GM23338 (cell line): ENCODE results near the gene CKMT1B. TPM values are rescaled to one million over a fixed set of nuclear protein-coding genes. Genes with fewer than 3 reads are reported as not detected.
A peak's percentile ranks its signal among the peaks of the same experiment; 100 is the strongest.
"Not testable (repeated sequence)": the region's sequence is repeated elsewhere in the genome, so short reads cannot be mapped to it uniquely, and the experiment has no call there.

Experiments
- ATAC-seq: fragments of 200-7000 bp; cut with Tn5 transposase; 3 replicates; pipeline ENCODE4 v1.9.1; 2020
- DNase-seq: peaks from one replicate; pipeline ENCODE4 v3.0.0-alpha.2; 2015; ENCODE audit warnings: low spot score
- H2AFZ ChIP-seq: fragments of 200-600 bp; sonication (generic); 2 replicates; pipeline ENCODE4 v1.8.0; 2016; ENCODE audit warnings: antibody characterized with exemption, mild to moderate bottlenecking, moderate library complexity
- H3F3A ChIP-seq: fragments of 200-600 bp; sonication (generic); replicated peaks from 2 replicates; pipeline ENCODE4 v1.8.0; 2017; ENCODE audit warnings: antibody characterized with exemption, mixed run types, low read depth
- H3K27ac ChIP-seq: fragments of 200-600 bp; sonication (generic); 2 replicates; pipeline ENCODE4 v1.6.1; 2016; ENCODE audit warnings: low read depth
- H3K27me3 ChIP-seq: fragments of 200-600 bp; sonication (generic); 2 replicates; pipeline ENCODE4 v1.8.0; 2016; ENCODE audit warnings: mild to moderate bottlenecking, mixed run types, moderate library complexity; ENCODE audit not compliant: insufficient read depth
- H3K36me3 ChIP-seq: fragments of 200-600 bp; sonication (generic); 2 replicates; pipeline ENCODE4 v1.8.0; 2016; ENCODE audit warnings: mild to moderate bottlenecking; ENCODE audit not compliant: insufficient read depth
- H3K4me1 ChIP-seq: fragments of 200-600 bp; sonication (generic); 2 replicates; pipeline ENCODE4 v1.8.0; 2016; ENCODE audit warnings: mild to moderate bottlenecking, moderate library complexity; ENCODE audit not compliant: insufficient read depth
- H3K4me2 ChIP-seq: fragments of 200-600 bp; sonication (generic); 2 replicates; pipeline ENCODE4 v1.7.1; 2017; ENCODE audit warnings: mixed run types
- H3K4me3 ChIP-seq: fragments of 200-600 bp; sonication (generic); 2 replicates; pipeline ENCODE4 v1.6.1; 2016; ENCODE audit warnings: mixed run types
- H3K79me2 ChIP-seq: fragments of 200-600 bp; sonication (generic); replicated peaks from 2 replicates; pipeline ENCODE4 v1.8.0; 2017; ENCODE audit warnings: mild to moderate bottlenecking; ENCODE audit not compliant: insufficient read depth
- H3K9me2 ChIP-seq: fragments of 200-600 bp; sonication (generic); 2 replicates; pipeline ENCODE4 v1.8.0; 2017; ENCODE audit not compliant: insufficient read depth
- H4K20me1 ChIP-seq: fragments of 200-600 bp; sonication (generic); replicated peaks from 2 replicates; pipeline ENCODE4 v1.8.0; 2017; ENCODE audit warnings: mild to moderate bottlenecking; ENCODE audit not compliant: insufficient read depth
- H3K27ac Mint-ChIP-seq: 2 replicates; pipeline ENCODE4 v1.8.0; 2020; ENCODE audit warnings: inconsistent platforms, mild to moderate bottlenecking, moderate library complexity, mixed read lengths
- H3K27me3 Mint-ChIP-seq: 3 replicates; pipeline ENCODE4 v1.8.0; 2022; ENCODE audit warnings: low read depth, mild to moderate bottlenecking, moderate library complexity, mixed read lengths, inconsistent platforms; ENCODE audit not compliant: insufficient read depth, poor library complexity
- H3K36me3 Mint-ChIP-seq: 3 replicates; pipeline ENCODE4 v1.8.0; 2021; ENCODE audit warnings: low read depth, mild to moderate bottlenecking, inconsistent platforms, moderate library complexity, mixed read lengths
- H3K4me1 Mint-ChIP-seq: 3 replicates; pipeline ENCODE4 v1.8.0; 2020; ENCODE audit warnings: mild to moderate bottlenecking, inconsistent platforms, mixed read lengths
- H3K4me3 Mint-ChIP-seq: 3 replicates; pipeline ENCODE4 v1.8.0; 2021; ENCODE audit warnings: moderate library complexity, mild to moderate bottlenecking, inconsistent platforms, mixed read lengths
- H3K9me3 Mint-ChIP-seq: 3 replicates; pipeline ENCODE4 v1.8.0; 2020; ENCODE audit warnings: moderate library complexity, mild to moderate bottlenecking, inconsistent platforms, mixed read lengths
- polyA plus RNA-seq: library from polyadenylated mRNA; unstranded; fragments of >200 nt; fragmentation: Nextera tagmentation; extraction: Ambion mirVana; gene quantifications from 2 replicates; pipeline ENCODE4 v1.2.1, GENCODE V29; 2016
- total RNA-seq: library from RNA; depleted of rRNA; stranded (reverse); fragments of >200 nt; shearing (Covaris generic); gene quantifications from 2 replicates; pipeline ENCODE4 v1.2.3, GENCODE V29; 2014

CKMT1B gene
- total and polyA plus RNA-seq, 2 experiments from 2014 or later = 31.4 to 41.2 TPM

GRCh38 chr15:43589778-43590466 lies 3.9 kb upstream of the CKMT1B start, which contains the start of gene PPIP5K1:
Gene PPIP5K1 (minus strand): TSS chr15:43590208. CDS start chr15:43584504, 5,704 bp downstream.
- not testable (repeated sequence) for H2AFZ ChIP-seq, H3K36me3 ChIP-seq, H3K4me2 ChIP-seq, H3K9me2 ChIP-seq, DNase-seq, H3K4me1 ChIP-seq, H3K4me1 Mint-ChIP-seq, H3K9me3 Mint-ChIP-seq, H3K4me3 Mint-ChIP-seq, H3K79me2 ChIP-seq, H4K20me1 ChIP-seq, H3K27me3 ChIP-seq, H3K27ac ChIP-seq, H3K4me3 ChIP-seq, H3K27ac Mint-ChIP-seq, H3F3A ChIP-seq, H3K36me3 Mint-ChIP-seq, H3K27me3 Mint-ChIP-seq
- ATAC-seq = peak; percentile 65

- H3K4me1 Mint-ChIP-seq, DNase-seq, H3K27ac Mint-ChIP-seq, H3K79me2 ChIP-seq, H3K4me2 ChIP-seq, H3K36me3 Mint-ChIP-seq, H2AFZ ChIP-seq, H3K27ac ChIP-seq, ATAC-seq, H3K4me3 Mint-ChIP-seq, H3K4me1 ChIP-seq, H3K4me3 ChIP-seq, H3K9me3 Mint-ChIP-seq, H3F3A ChIP-seq, H3K9me2 ChIP-seq, H3K36me3 ChIP-seq, H3K27me3 Mint-ChIP-seq, H3K27me3 ChIP-seq, H4K20me1 ChIP-seq: not testable (repeated sequence)
Measured at GRCh38 chr15:43592841-43593240, 986 bp upstream of the CKMT1B start.

GRCh38 chr15:43599131-43599530 lies 5.3 kb downstream of the CKMT1B start:
- not testable (repeated sequence) for H3K27me3 ChIP-seq, H3K4me2 ChIP-seq, H3K9me3 Mint-ChIP-seq, H3K27ac ChIP-seq, H3K27me3 Mint-ChIP-seq, H3K4me3 Mint-ChIP-seq, H3K4me1 ChIP-seq, H3K36me3 ChIP-seq, H4K20me1 ChIP-seq, DNase-seq, H3K4me3 ChIP-seq, H2AFZ ChIP-seq, H3K9me2 ChIP-seq, H3K27ac Mint-ChIP-seq, H3K4me1 Mint-ChIP-seq, ATAC-seq, H3F3A ChIP-seq, H3K79me2 ChIP-seq
- peaks cover 23% of the 10 kb centered on the region for H3K36me3 Mint-ChIP-seq

- H3K9me2 ChIP-seq, H3K9me3 Mint-ChIP-seq, H4K20me1 ChIP-seq, H3K27ac ChIP-seq, H3F3A ChIP-seq, H3K27ac Mint-ChIP-seq, H3K79me2 ChIP-seq, H3K4me1 ChIP-seq, H3K4me2 ChIP-seq, ATAC-seq, H3K27me3 ChIP-seq, H3K36me3 ChIP-seq, H3K4me3 Mint-ChIP-seq, H3K27me3 Mint-ChIP-seq, H2AFZ ChIP-seq, H3K4me3 ChIP-seq, H3K4me1 Mint-ChIP-seq, DNase-seq: not testable (repeated sequence)
- H3K36me3 Mint-ChIP-seq = peaks cover 23% of the 10 kb centered on the region
Measured at GRCh38 chr15:43600200-43600599, 6.4 kb downstream of the CKMT1B start.

GRCh38 chr15:43602233-43602632 lies 8.4 kb downstream of the CKMT1B start:
- DNase-seq, H3K4me1 ChIP-seq, H3K9me3 Mint-ChIP-seq, H3K4me3 Mint-ChIP-seq, H2AFZ ChIP-seq, H3K9me2 ChIP-seq, H3K27me3 Mint-ChIP-seq, H3F3A ChIP-seq, H3K27ac Mint-ChIP-seq, H3K27me3 ChIP-seq, H3K4me2 ChIP-seq, ATAC-seq, H4K20me1 ChIP-seq, H3K4me3 ChIP-seq, H3K4me1 Mint-ChIP-seq, H3K27ac ChIP-seq, H3K36me3 ChIP-seq, H3K79me2 ChIP-seq: not testable (repeated sequence)
- H3K36me3 Mint-ChIP-seq = peaks cover 18% of the 10 kb centered on the region

GRCh38 chr15:43617750-43618149 lies 23.9 kb downstream of the CKMT1B start:
- not testable (repeated sequence) for H3K27me3 Mint-ChIP-seq

GRCh38 chr15:43618700-43619099 lies 24.9 kb downstream of the CKMT1B start, which contains the start of gene STRC:
Gene STRC (minus strand): TSS chr15:43618800. CDS start chr15:43618722, 78 bp downstream.
- not testable (repeated sequence) for DNase-seq, H3K4me3 ChIP-seq, H3K27ac Mint-ChIP-seq, H3K9me2 ChIP-seq, H2AFZ ChIP-seq, H3K36me3 Mint-ChIP-seq, H3K27me3 Mint-ChIP-seq, H3K4me1 ChIP-seq, H3K9me3 Mint-ChIP-seq, H3K27ac ChIP-seq, H3K36me3 ChIP-seq, H3K4me3 Mint-ChIP-seq, H3K4me1 Mint-ChIP-seq, H3K27me3 ChIP-seq, H3K79me2 ChIP-seq, H3K4me2 ChIP-seq, H3F3A ChIP-seq, H4K20me1 ChIP-seq
- peak; percentile 49 for ATAC-seq

More at GRCh38 chr15:43617750-43618149, 23.9 kb downstream of the CKMT1B start:
- not testable (repeated sequence) for H3K4me3 Mint-ChIP-seq, H3K27me3 ChIP-seq, H3K36me3 Mint-ChIP-seq, H3K79me2 ChIP-seq, H2AFZ ChIP-seq, H3F3A ChIP-seq, ATAC-seq, H3K4me1 ChIP-seq, DNase-seq, H4K20me1 ChIP-seq, H3K36me3 ChIP-seq, H3K4me1 Mint-ChIP-seq, H3K4me2 ChIP-seq, H3K27ac Mint-ChIP-seq, H3K9me3 Mint-ChIP-seq, H3K27ac ChIP-seq, H3K4me3 ChIP-seq, H3K9me2 ChIP-seq
